Heart left ventricle (tissue), 16 donors: ENCODE results near the gene SNAP47. TPM values are rescaled to one million over a fixed set of nuclear protein-coding genes. Genes with fewer than 3 reads are reported as not detected.

ENCODE experiments used
- ATAC-seq, 4 donors: fragments of 200-7000 bp; cut with Tn5 transposase; one replicate each; pipeline ENCODE4 v1.9.1; 2020 to 2022; ENCODE audit warnings: moderate library complexity in 4 of 4, mild to moderate bottlenecking in 3 of 4, moderate number of reproducible peaks in 1 of 4
- DNase-seq, 5 donors: peaks; one replicate each; pipeline ENCODE4 v3.0.0-alpha.2; 2020
- H3K27ac ChIP-seq, 12 donors: fragments of 200-600 bp; sonication (generic) in 4 of 12; one replicate each; pipeline versions ENCODE4 v1.5.0 to v1.8.0; 2016 to 2022; ENCODE audit warnings: mild to moderate bottlenecking in 2 of 12
- H3K27me3 ChIP-seq, 9 donors: fragments of 200-600 bp; sonication (generic) in 2 of 9; one replicate each; pipeline versions ENCODE4 v1.5.1 to v1.8.0; 2016 to 2022; ENCODE audit warnings: mild to moderate bottlenecking in 3 of 9
- H3K36me3 ChIP-seq, 9 donors: fragments of 200-600 bp; sonication (generic) in 2 of 9; one replicate each; pipeline versions ENCODE4 v1.5.0 to v1.8.0; 2018 to 2022; ENCODE audit warnings: mild to moderate bottlenecking in 2 of 9
- H3K4me1 ChIP-seq, 12 donors: fragments of 200-600 bp; sonication (generic) in 4 of 12; one replicate each; pipeline versions ENCODE4 v1.5.0 to v1.8.0; 2016 to 2022; ENCODE audit warnings: mild to moderate bottlenecking in 3 of 12
- H3K4me3 ChIP-seq, 12 donors: fragments of 200-600 bp; sonication (generic) in 4 of 12; one replicate each; pipeline versions ENCODE4 v1.5.0 to v1.8.0; 2017 to 2022; ENCODE audit warnings: mild to moderate bottlenecking in 9 of 12, moderate library complexity in 4 of 12
- H3K9me3 ChIP-seq, 12 donors: fragments of 200-600 bp; sonication (generic) in 4 of 12; one replicate each; pipeline versions ENCODE4 v1.5.0 to v1.8.0; 2016 to 2022; ENCODE audit warnings: mild to moderate bottlenecking in 1 of 12
- POLR2A ChIP-seq, 2 donors: fragments of 450-650 bp; IDR thresholded peaks; one replicate each; pipeline ENCODE4 v1.6.1; 2017; ENCODE audit warnings: antibody characterized with exemption in 2 of 2, mild to moderate bottlenecking in 2 of 2, moderate library complexity in 2 of 2
- WGBS, 4 donors: extraction: QIAGEN DNeasy Blood & Tissue Kit in 2 of 4; methylation state at CpG; one replicate each; pipeline versions ENCODE4 v1.1.5 to v1.1.7; 2013 to 2018; 5-methylcytosine and 5-hydroxymethylcytosine counted together
- intact Hi-C, 10 donors: fragments of 100-400 bp; cut with DNase I; formaldehyde crosslinking; loops; one replicate each; pipeline versions ENCODE4 v1.11.1 to v1.14.2; 2022
- polyA plus RNA-seq, 2 donors: library from polyadenylated mRNA; stranded (reverse); fragments of 200-250 nt; gene quantifications; one replicate each; pipeline ENCODE4 v1.2.3, GENCODE V29; 2013
- total RNA-seq, 9 donors: library from RNA; depleted of rRNA in 2 of 9; stranded (reverse); fragments of >200 nt in 2 of 9; fragmentation: NEBNext Ultra II Directional in 3 of 9; extraction: Animal tissue kit (Norgen Biotek cat#: 25700) in 3 of 9; gene quantifications; one replicate each; pipeline versions ENCODE4 v1.1.0 to v1.2.4, GENCODE V29; 2016 to 2023
- TF ChIP-seq, protein P1 (sequence below), 12 donors: fragments of 200-600 bp; sonication (generic) in 4 of 12; IDR thresholded peaks; one replicate each; pipeline versions ENCODE4 v1.5.0 to v1.8.0; 2018 to 2022; ENCODE audit warnings: antibody characterized with exemption in 12 of 12, mild to moderate bottlenecking in 5 of 12
- donor health status: ischemic (EF 13 %, LVEDD 7.1; RV severe dilation, severe dysfunction).
- donor health status: healthy with polysubstance abuse.
- donor health status: DM: no; HTN: yes; CAD: no.
- donor health status: DM: no; HTN: no; CAD: no.
- donor health status: ischemic (EF 25% LVEDD 6.9; RV normal size, moderate dysfunction).
- donor health status: ischemic (EF 25% LVEDD 5.7; RV mildly dilated, moderate dysfunction).
- donor health status: healthy.
- donor health status: DM: yes; HTN: yes; CAD: no.
- donor health status: ischemic (EF 35%, LVEDD 5.7; RV mildly dilated, moderate dysfunction).
- donor health status: nonischemic (EF 11% LVEDD 7.7; RV severe dilation, severe dysfunction).
- donor health status: DM: yes; HTN: yes; CAD: no.
- donor health status: PGD.
- donor health status: ischemic (EF 29% LVEDD 5.4; RV normal size, mild dysfunction).
- donor health status: nonischemic (EF 23%, LVEDD 6.1; RV moderate dilation, normal function).

The SNAP47 gene
- total and polyA plus RNA-seq, 11 donors = 22.1 to 106 (median 36.7) TPM

GRCh38 chr1:227732586-227733308 lies 2.5 kb upstream of the SNAP47 start:
- TF ChIP-seq, protein P1, sequence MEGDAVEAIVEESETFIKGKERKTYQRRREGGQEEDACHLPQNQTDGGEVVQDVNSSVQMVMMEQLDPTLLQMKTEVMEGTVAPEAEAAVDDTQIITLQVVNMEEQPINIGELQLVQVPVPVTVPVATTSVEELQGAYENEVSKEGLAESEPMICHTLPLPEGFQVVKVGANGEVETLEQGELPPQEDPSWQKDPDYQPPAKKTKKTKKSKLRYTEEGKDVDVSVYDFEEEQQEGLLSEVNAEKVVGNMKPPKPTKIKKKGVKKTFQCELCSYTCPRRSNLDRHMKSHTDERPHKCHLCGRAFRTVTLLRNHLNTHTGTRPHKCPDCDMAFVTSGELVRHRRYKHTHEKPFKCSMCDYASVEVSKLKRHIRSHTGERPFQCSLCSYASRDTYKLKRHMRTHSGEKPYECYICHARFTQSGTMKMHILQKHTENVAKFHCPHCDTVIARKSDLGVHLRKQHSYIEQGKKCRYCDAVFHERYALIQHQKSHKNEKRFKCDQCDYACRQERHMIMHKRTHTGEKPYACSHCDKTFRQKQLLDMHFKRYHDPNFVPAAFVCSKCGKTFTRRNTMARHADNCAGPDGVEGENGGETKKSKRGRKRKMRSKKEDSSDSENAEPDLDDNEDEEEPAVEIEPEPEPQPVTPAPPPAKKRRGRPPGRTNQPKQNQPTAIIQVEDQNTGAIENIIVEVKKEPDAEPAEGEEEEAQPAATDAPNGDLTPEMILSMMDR (IDR thresholded peaks at IDR 0.05) = no peak
- no peak for TF ChIP-seq POLR2A (IDR thresholded peaks at IDR 0.05)
- DNase-seq (no peak), ATAC-seq (no peak)
- no peak overlapping the region for H3K4me3 ChIP-seq
- WGBS, 4 donors = 88 to 94% (median 92%) methylated on average over 15 to 18 of the region's 18 CpGs
- H3K9me3 ChIP-seq = no peaks in the 10 kb centered on the region
- H3K27me3 ChIP-seq = no peaks in the 10 kb centered on the region
- intact Hi-C loops = loop anchor here in 3 of 10 donors (5.0 to 10.0 kb wide), 2 partner anchors 168 to 170 kb away; partner anchors contain the start of gene ZNF678 (in 3 of the 3)
- H3K4me1 ChIP-seq = peaks cover 0 to 64% (median 42%) of the 10 kb centered on the region in 12 donors
- no peak overlapping the region for H3K27ac ChIP-seq
- H3K36me3 ChIP-seq = peaks cover 0 to 27% (median 23%) of the 10 kb centered on the region in 9 donors

DNA sequence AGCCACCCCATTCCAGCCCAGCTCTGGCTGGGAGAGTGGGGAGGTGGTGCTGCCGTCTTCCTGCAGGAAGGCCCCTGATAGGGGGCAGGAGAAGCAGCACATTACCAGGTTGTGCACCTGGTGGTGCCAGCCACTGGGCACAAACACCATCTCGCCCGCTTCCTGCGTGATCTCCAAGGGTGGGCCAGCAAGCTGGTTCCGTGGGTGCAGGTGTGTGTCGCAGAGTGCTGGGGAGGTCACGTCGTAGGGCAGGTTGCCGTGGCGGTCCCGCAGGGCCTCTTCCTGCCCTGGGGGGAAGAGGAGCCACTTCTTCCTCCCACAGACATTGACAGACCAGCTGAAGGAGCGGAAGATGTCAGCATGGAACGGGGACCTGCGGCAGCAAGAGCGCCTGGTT lies 1.9 kb upstream of the SNAP47 start:
- intact Hi-C loops = loop anchor here in 3 of 10 donors (5.0 to 10.0 kb wide), 2 partner anchors 169 to 171 kb away; partner anchors contain the start of gene ZNF678 (in 3 of the 3)
- H3K4me3 ChIP-seq = peak overlapping the region in 1 of 12 donors; percentile 96
- peaks cover 0 to 60% (median 39%) of the 10 kb centered on the region in 12 donors for H3K4me1 ChIP-seq
- H3K27ac ChIP-seq = no peak overlapping the region
- H3K9me3 ChIP-seq = no peaks in the 10 kb centered on the region
- H3K36me3 ChIP-seq = peaks cover 0 to 27% (median 23%) of the 10 kb centered on the region in 9 donors
- no peak for ATAC-seq
- H3K27me3 ChIP-seq = no peaks in the 10 kb centered on the region
- no peak for DNase-seq
- no peak for TF ChIP-seq POLR2A (IDR thresholded peaks at IDR 0.05)
- TF ChIP-seq, protein P1 (IDR thresholded peaks at IDR 0.05) = no peak
- 91 to 95% (median 91%) methylated on average over 11 to 15 of the region's 15 CpGs for WGBS, 4 donors

DNA sequence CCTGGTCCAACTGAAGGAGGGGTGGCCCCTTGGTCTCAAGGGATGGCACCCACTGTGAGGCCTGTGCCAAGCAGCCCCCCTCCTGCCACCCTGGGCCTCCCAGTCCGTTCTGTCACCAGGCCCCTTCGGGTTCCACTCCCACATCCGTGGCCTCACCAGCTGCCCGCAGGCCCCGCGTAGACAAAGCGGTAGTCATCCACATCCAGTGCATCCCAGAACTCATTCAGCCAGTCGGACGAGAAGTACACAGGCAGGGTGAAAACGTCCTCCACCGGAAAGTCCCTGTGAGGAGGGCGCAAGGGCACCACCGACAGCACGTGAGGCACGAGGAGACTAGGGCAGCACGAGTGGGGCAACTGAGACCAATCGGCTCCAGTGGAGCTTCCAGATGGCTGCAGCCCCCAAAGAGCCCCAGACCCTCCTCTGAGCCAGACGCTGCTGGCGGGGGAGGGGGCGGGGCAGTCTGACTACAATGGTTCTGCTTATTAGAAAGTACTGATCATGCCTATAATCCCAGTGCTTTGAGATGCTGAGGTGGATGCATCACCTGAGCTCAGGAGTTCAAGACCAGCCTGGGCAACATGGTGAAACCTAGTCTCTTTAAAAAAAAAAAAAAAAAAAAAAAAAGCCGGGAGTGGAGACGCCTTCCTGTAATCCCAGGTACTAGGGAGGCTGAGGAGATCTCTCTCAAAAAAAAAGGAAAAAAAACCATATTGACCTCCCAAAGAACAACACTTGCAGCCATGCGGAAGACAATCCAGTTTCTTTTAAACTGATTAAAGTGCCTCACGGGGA lies 1.3 kb upstream of the SNAP47 start:
- H3K27ac ChIP-seq = peak overlapping the region in 8 of 12 donors; percentile 86 to 95 (median 90)
- TF ChIP-seq POLR2A (IDR thresholded peaks at IDR 0.05) = no peak
- TF ChIP-seq, protein P1 (IDR thresholded peaks at IDR 0.05) = no peak
- DNase-seq (peak in 1 of 5 donors; percentile 15), ATAC-seq (no peak)
- peak overlapping the region; percentile 73 to 99 (median 93) for H3K4me3 ChIP-seq
- no peaks in the 10 kb centered on the region for H3K27me3 ChIP-seq
- H3K4me1 ChIP-seq = peaks cover 0 to 55% (median 36%) of the 10 kb centered on the region in 12 donors
- 74 to 76% (median 76%) methylated on average over 21 to 24 of the region's 24 CpGs for WGBS, 4 donors
- intact Hi-C loops = loop anchor here in 3 of 10 donors (5.0 to 10.0 kb wide), 2 partner anchors 169 to 172 kb away; partner anchors contain the start of gene ZNF678 (in 3 of the 3)
- peaks cover 0 to 27% (median 23%) of the 10 kb centered on the region in 9 donors for H3K36me3 ChIP-seq
- H3K9me3 ChIP-seq = no peaks in the 10 kb centered on the region

GRCh38 chr1:227734546-227734855 lies 734 bp upstream of the SNAP47 start:
- TF ChIP-seq POLR2A (IDR thresholded peaks at IDR 0.05) = no peak
- TF ChIP-seq, protein P1 (IDR thresholded peaks at IDR 0.05) = no peak

More at GRCh38 chr1:227734546-227734855, 734 bp upstream of the SNAP47 start:
- WGBS, 4 donors = 3 to 4% (median 4%) methylated on average over 9 to 10 of the region's 10 CpGs
- intact Hi-C loops = loop anchor here in 3 of 10 donors (5.0 to 10.0 kb wide), 2 partner anchors 170 to 172 kb away; partner anchors contain the start of gene ZNF678 (in 3 of the 3)
- no peak for DNase-seq
- H3K4me1 ChIP-seq = peaks cover 0 to 50% (median 30%) of the 10 kb centered on the region in 12 donors
- H3K36me3 ChIP-seq = peaks cover 0 to 27% (median 23%) of the 10 kb centered on the region in 9 donors
- ATAC-seq = no peak
- peak overlapping the region; percentile 73 to 99 (median 93) for H3K4me3 ChIP-seq
- peak overlapping the region in 11 of 12 donors; percentile 66 to 95 (median 89) for H3K27ac ChIP-seq
- no peaks in the 10 kb centered on the region for H3K9me3 ChIP-seq
- H3K27me3 ChIP-seq = no peaks in the 10 kb centered on the region
